ENCODE measurements around the gene ACOX2. TPM values are rescaled to one million over a fixed set of nuclear protein-coding genes. Genes with fewer than 3 reads are reported as not detected.

Gene ACOX2
- total and polyA plus RNA-seq, 2 of the 13 experiments (the other 11 are each of a cell fraction or from before 2014, with no cell fraction given), result 42.6 to 98.5 TPM

GRCh38 chr3:58520403-58521335 is 16.3 kb downstream of the ACOX2 start (continued):
- TF ChIP-seq ARID4A (CRISPR knock-in tag; IDR thresholded peaks at IDR 0.05; ENCODE audit: borderline replicate concordance) (peak; percentile 52; the same call in 1 of the 2 replicates), NKX3-1 (CRISPR knock-in tag; IDR thresholded peaks at IDR 0.05) (0 out of 2 replicates have a peak, but pooled peaks have one; percentile 49), SPEN (CRISPR knock-in tag; IDR thresholded peaks at IDR 0.05; ENCODE audit: low read depth) (peak; percentile 66; the same call in 1 of the 2 replicates), ZBTB2 (CRISPR knock-in tag; IDR thresholded peaks at IDR 0.05; ENCODE audit: low read depth) (no peak), ZNF891 (CRISPR knock-in tag; IDR thresholded peaks at IDR 0.05) (0 out of 2 replicates have a peak, but pooled peaks have one; percentile 51), ETS1 (CRISPR knock-in tag; IDR thresholded peaks at IDR 0.05) (peak; percentile 34; the same call in 1 of the 2 replicates), ADNP (CRISPR knock-in tag; IDR thresholded peaks at IDR 0.05) (no peak), HMG20B (CRISPR knock-in tag; conservative IDR thresholded peaks at IDR 0.05) (no peak), ZC3H4 (CRISPR knock-in tag; IDR thresholded peaks at IDR 0.05; ENCODE audit: borderline replicate concordance) (no peak), ZNF569 (CRISPR knock-in tag; IDR thresholded peaks at IDR 0.05; ENCODE audit: borderline replicate concordance) (no peak), ZNF274 (CRISPR knock-in tag; IDR thresholded peaks at IDR 0.05) (peak; percentile 39; the same call in 1 of the 2 replicates), SIN3B (IDR thresholded peaks at IDR 0.05; ENCODE audit: low read length) (no peak), MLLT10 (CRISPR knock-in tag; IDR thresholded peaks at IDR 0.05) (no peak)
- TF ChIP-seq, protein P1, sequence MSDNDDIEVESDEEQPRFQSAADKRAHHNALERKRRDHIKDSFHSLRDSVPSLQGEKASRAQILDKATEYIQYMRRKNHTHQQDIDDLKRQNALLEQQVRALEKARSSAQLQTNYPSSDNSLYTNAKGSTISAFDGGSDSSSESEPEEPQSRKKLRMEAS (IDR thresholded peaks at IDR 0.05), result peak; percentile 98
- TF ChIP-seq, protein P2, sequence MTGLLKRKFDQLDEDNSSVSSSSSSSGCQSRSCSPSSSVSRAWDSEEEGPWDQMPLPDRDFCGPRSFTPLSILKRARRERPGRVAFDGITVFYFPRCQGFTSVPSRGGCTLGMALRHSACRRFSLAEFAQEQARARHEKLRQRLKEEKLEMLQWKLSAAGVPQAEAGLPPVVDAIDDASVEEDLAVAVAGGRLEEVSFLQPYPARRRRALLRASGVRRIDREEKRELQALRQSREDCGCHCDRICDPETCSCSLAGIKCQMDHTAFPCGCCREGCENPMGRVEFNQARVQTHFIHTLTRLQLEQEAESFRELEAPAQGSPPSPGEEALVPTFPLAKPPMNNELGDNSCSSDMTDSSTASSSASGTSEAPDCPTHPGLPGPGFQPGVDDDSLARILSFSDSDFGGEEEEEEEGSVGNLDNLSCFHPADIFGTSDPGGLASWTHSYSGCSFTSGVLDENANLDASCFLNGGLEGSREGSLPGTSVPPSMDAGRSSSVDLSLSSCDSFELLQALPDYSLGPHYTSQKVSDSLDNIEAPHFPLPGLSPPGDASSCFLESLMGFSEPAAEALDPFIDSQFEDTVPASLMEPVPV (CRISPR knock-in tag; IDR thresholded peaks at IDR 0.05), result 0 out of 2 replicates have a peak, but pooled peaks have one; percentile 13
